ENCODE data around the gene ANKRD39. TPM values are rescaled to one million over a fixed set of nuclear protein-coding genes. Genes with fewer than 3 reads are reported as not detected.

Gene ANKRD39
- total and polyA plus RNA-seq, 2 experiments from 2014 or later = 17.5 to 32.0 TPM

- no peak for TF ChIP-seq EZH2phosphoT487 (IDR thresholded peaks at IDR 0.05; ENCODE audit: unreplicated experiment)
- no peak for TF ChIP-seq ZNF462 (CRISPR knock-in tag; IDR thresholded peaks at IDR 0.05)
Observed at GRCh38 chr2:96843538-96844268, 14.1 kb downstream of the ANKRD39 start, which contains the start of gene ANKRD23 (continued).

GRCh38 chr2:96842600-96842999 is 15.2 kb downstream of the ANKRD39 start:
- TF ChIP-seq EZH2 (IDR thresholded peaks at IDR 0.05; ENCODE audit: low read depth, unreplicated experiment) (no peak), CREB1 (CRISPR knock-in tag; IDR thresholded peaks at IDR 0.05; ENCODE audit: low read depth) (no peak), ZNF331 (CRISPR knock-in tag; IDR thresholded peaks at IDR 0.05; ENCODE audit: low read depth) (no peak), REST (IDR thresholded peaks at IDR 0.05; ENCODE audit: unreplicated experiment) (no peak)

More at GRCh38 chr2:96842600-96842999, 15.2 kb downstream of the ANKRD39 start:
- Histone ChIP-seq H3K4me1 (ENCODE audit: insufficient read depth) (0 out of 2 replicates have a peak, but pooled peaks cover 6% of the 10 kb centered on the region), H3K79me2 (replicated peaks; ENCODE audit: insufficient read depth) (no peaks in the 10 kb centered on the region), H3K27ac (ENCODE audit: low read depth) (no peak overlapping the region), H3K27me3 (ENCODE audit: insufficient read depth) (no peaks in the 10 kb centered on the region), H3K4me2 (no peak overlapping the region), H4K20me1 (replicated peaks; ENCODE audit: insufficient read depth) (no peaks in the 10 kb centered on the region), H3K36me3 (ENCODE audit: insufficient read depth) (peaks cover 7% of the 10 kb centered on the region; the same call in 1 of the 2 replicates), H3K9me2 (ENCODE audit: insufficient read depth) (no peaks in the 10 kb centered on the region), H2AFZ (no peak overlapping the region), H3F3A (replicated peaks; ENCODE audit: low read depth) (no peaks in the 10 kb centered on the region), H3K4me3 (no peak overlapping the region)
- Mint-ChIP-seq H3K27ac (no peak overlapping the region), H3K4me3 (no peak overlapping the region), H3K9me3 (no peaks in the 10 kb centered on the region; the same call in 2 of the 3 replicates), H3K4me1 (no peaks in the 10 kb centered on the region; the same call in 1 of the 3 replicates), H3K27me3 (ENCODE audit: insufficient read depth, low read depth, poor library complexity) (peaks cover 15% of the 10 kb centered on the region), H3K36me3 (ENCODE audit: low read depth) (peaks cover 9% of the 10 kb centered on the region)
- DNase-seq (ENCODE audit: low spot score) (no peak), ATAC-seq (no peak)

Data from GM23338 (cell line).